ENCODE data around the gene TRPC3.

DNA sequence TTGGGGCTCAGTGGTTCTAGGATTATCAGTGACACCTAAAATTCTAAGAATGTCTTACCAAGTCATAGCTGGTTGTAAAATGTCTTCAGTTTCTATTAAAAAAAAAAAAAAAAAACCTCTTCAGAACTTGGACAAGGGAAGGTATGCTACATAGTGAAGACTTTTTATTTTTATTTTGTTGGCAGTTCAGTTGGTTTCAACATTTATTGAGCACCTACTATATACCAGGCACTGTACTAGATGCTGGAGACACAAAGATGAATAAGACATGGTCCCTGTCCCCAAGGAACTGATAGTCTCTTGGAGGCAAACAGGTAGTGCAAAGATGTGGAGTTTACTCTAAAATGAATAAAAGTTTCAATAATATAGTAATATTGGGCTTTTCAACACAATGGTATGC, 72.7 kb downstream of the TRPC3 start:
- TF ChIP-seq, protein P1, sequence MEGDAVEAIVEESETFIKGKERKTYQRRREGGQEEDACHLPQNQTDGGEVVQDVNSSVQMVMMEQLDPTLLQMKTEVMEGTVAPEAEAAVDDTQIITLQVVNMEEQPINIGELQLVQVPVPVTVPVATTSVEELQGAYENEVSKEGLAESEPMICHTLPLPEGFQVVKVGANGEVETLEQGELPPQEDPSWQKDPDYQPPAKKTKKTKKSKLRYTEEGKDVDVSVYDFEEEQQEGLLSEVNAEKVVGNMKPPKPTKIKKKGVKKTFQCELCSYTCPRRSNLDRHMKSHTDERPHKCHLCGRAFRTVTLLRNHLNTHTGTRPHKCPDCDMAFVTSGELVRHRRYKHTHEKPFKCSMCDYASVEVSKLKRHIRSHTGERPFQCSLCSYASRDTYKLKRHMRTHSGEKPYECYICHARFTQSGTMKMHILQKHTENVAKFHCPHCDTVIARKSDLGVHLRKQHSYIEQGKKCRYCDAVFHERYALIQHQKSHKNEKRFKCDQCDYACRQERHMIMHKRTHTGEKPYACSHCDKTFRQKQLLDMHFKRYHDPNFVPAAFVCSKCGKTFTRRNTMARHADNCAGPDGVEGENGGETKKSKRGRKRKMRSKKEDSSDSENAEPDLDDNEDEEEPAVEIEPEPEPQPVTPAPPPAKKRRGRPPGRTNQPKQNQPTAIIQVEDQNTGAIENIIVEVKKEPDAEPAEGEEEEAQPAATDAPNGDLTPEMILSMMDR (conservative IDR thresholded peaks at IDR 0.05 in 1 of 2, IDR thresholded peaks at IDR 0.05 in 1 of 2; ENCODE audit: low read depth in 1 of 2, low read length in 2 of 2), result no peak
- TF ChIP-seq EZH2 (IDR thresholded peaks at IDR 0.05; ENCODE audit: low read length, missing control alignments), result no peak
